EH (cell line): ENCODE results near the gene NPTN.

Source experiments
- DNase-seq: peaks from one replicate; pipeline ENCODE4 v3.0.0-alpha.2; 2015; ENCODE audit warnings: low read depth

NPTN gene

GRCh38 chr15:73631915-73632669 lies 1.1 kb downstream of the NPTN start:
- peak; percentile 85 for DNase-seq

- no peak for DNase-seq
These were observed 2.2 kb downstream of the NPTN start for GRCh38 chr15:73630921-73631362.

DNA sequence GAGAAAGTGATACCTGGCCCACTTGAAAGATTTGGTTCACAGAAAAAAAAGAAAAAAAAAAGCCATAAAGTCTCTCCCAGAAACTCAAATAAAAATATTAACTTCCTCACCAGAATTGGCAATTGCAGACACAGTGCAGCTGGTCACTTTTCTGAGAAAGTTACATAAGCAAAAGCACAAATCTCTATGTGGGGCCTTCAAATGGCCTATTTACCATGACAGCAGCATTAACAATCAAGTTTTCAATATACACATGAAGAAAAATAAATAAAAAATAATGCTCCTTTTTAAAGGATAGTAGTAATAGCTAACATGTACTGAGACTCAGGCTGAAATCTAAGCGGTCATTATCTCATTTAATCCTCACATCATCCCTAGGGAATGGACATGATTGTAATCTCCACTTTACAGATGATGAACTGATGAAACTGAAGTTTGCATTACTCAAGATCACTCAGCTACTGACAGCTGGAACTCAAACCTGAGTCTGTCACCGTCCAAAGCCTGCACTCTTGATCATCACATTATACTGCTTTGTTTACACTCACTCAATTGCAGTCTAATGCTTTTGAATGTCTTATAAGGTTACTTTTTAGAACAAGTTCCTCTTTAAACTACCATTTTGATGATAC lies 3.3 kb downstream of the NPTN start:
- DNase-seq = no peak

- no peak for DNase-seq
These were observed 4.0 kb downstream of the NPTN start for GRCh38 chr15:73628976-73629797.

DNA sequence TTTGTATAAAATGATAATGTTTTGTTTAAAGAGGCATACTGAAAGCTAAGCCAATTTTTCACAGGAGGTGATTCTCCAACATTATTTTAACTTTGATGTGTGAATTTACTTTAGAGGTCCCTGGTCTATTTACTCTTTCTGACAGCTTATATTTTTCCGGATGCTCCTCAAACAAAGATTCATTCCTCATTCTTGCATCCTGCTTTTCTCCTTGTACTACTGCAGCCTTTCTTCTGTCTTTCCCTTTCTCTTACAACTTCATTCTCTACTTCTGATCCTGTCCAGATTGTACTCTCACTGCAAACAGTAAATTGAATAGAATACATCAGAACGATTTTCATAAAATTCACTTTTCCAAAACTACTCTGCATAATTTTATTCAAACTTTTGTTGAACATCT lies 5.1 kb downstream of the NPTN start:
- no peak for DNase-seq

GRCh38 chr15:73626072-73626471 lies 7.1 kb downstream of the NPTN start:
- DNase-seq = no peak

GRCh38 chr15:73624530-73624929 lies 8.7 kb downstream of the NPTN start:
- DNase-seq = peak; percentile 18

GRCh38 chr15:73621286-73621826 lies 11.8 kb downstream of the NPTN start:
- no peak for DNase-seq

DNA sequence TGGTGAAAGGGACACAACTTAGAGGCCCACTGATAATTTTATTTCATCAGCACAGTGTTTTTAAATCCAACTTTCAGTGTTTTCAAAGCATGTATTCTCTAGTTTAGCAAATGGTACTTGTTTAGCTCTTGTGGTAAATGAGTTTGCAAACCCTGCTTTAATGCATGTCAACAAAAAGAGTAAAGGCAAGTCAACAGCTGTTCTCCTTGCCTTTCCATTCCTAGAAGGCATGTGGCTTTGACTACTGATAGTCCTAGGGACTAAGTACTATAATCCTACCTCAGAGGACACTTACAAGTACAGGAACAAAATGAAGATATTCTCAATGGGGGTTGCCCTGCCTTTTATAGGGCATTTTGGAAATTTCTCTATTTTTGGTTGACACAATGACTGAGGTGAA lies 13.1 kb downstream of the NPTN start:
- no peak for DNase-seq

DNA sequence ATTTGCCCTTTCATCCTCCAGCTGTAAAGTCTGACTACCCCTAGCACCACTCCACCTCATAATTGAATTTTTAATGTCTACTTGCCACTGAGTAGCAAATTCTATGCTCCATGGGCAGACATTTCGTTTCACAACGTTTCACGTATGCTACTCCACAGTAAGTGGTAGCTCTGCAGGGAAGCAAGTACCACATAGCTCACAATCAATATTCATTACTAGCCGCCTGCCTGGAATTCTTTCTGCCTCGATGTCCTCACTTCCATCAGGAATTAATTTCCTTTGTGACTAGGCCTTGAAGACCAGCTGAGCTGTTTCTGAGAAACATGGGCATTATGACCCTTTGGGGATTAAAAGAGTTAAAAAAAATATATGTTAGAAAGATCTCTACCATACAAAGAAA lies 15.3 kb downstream of the NPTN start:
- DNase-seq = no peak

DNA sequence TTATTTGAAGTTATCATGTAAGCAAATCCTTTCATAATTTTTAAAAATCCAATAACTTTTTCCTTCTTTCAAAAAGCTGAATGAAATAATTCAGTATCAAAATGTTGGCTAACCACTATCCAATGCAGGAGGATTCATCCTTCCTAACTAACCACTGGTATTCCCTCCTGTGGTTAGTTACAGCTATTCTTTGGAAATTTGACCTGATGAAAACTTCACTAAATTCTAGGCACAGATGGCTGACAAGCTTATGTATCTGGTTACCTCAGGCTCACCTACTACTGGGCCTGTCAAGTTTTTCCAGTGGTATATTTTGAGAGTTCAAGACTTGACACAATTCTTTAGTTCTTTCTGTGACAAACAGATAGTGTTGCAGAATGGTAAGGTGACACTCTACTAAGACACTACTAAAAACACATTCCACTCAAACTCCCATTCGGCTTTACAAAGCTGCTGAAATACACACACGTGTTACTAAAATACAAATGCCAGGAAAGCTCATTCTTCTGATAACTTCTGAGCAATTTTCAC lies 15.8 kb downstream of the NPTN start:
- peak; percentile 31 for DNase-seq

DNA sequence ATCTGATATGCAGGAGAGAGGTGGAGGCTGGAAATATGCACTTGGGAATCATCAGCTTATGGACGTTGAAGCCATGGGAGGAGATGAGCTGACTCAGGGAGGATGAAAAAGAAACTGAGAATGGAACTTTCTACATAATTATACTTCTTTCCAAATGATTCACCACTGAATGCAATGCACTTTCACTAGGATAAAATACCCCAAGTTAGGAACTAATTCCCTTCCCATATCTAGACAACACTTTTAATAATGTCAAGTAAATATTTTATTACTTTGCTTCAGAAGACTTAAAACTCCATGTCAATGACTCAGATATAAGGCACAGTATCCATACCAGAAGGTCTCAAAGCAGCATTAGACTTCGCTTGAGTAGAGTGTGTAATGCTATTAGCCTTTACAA lies 24.2 kb downstream of the NPTN start:
- DNase-seq = peak; percentile 88

DNA sequence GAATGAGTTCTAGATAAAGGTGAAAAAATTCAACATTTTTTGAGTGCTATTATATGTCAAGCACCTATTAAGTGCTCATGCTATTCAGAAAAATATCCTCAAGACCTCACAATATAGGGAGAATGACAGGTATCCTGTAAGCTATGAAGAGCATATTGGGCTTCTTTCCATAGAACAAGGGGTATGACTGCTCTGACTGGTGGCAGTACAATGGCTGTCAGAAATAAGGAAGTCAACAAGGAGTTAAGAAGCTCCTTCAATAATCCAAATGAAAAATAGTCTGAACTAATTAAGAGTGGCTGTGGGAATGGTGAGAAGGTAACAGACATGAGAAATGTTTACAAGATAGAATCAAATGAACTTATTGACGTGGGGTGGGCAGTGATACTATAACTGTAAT lies 24.7 kb downstream of the NPTN start:
- DNase-seq = no peak

DNA sequence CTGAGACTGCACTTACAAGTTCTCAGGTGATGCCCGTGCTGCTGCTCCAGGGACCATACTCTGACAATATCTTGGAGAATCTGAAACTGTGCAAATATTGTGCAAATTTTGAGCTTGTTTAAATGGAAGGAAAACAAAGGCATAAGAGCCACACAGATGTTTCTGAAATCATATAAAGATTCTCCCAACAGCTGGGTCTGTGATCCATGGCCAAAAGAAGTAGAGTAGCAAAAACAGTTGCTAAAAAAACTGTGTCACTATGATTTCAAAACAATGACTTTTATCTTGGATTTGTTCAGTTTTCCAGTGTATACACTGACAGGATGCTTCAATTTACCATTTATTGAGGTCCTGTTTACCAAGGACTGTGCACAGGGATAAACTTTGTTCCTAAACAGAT lies 25.3 kb downstream of the NPTN start:
- DNase-seq = no peak

DNA sequence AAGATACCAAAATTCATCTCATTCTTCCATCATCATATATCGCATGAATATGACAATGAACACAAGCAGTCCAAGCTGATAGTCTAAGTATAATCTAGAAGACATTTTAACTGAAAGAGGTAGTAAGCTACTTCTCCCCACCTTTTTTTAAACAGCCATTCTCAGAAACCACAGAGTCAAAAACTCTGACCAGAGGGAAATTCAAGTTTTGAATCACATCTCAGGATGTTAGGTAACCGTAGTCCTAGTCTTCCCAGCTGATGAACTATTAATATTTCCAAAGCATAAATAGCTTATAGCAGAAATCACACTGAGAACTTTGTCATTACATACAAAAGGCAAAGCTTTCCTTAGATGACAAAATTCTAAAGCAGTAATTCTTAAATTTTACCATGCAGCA lies 25.8 kb downstream of the NPTN start:
- no peak for DNase-seq

DNA sequence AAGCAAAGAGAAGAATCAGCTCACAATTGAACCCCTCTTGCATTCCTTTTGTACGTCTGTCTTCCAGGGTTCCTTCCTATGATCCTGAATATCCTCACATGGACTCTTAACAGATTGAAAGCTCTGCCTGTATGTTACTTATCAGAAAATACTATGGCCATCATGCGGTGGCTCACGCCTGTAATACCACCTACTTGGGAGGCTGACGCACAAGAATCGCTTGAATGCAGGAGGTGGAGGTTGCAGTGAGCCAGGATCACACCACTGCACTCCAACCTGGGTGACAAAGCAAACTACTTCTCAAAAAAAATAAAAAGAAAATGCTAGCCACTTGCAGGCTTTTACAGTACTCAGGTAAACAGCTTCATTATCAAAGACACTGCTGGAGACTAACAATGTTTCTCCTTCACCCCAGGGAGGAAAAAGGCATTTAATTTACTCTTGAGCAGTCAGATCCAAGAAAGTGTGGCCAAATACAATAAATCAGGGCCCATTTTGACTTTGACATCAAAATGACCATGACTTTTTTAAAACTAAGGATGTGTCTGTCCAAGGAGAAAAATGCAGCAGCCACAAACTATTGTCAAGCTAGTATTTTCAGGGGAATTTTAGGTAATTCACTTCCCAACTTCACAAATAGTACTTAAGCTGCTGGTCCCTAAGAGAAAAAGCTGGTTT lies 27.3 kb downstream of the NPTN start:
- no peak for DNase-seq

GRCh38 chr15:73604477-73604876 lies 28.7 kb downstream of the NPTN start:
- DNase-seq = no peak

- peak; percentile 25 for DNase-seq
These were observed 30.2 kb downstream of the NPTN start for GRCh38 chr15:73602992-73603391.

- DNase-seq = peak; percentile 22
These were observed 30.7 kb downstream of the NPTN start for GRCh38 chr15:73602446-73602843.

DNA sequence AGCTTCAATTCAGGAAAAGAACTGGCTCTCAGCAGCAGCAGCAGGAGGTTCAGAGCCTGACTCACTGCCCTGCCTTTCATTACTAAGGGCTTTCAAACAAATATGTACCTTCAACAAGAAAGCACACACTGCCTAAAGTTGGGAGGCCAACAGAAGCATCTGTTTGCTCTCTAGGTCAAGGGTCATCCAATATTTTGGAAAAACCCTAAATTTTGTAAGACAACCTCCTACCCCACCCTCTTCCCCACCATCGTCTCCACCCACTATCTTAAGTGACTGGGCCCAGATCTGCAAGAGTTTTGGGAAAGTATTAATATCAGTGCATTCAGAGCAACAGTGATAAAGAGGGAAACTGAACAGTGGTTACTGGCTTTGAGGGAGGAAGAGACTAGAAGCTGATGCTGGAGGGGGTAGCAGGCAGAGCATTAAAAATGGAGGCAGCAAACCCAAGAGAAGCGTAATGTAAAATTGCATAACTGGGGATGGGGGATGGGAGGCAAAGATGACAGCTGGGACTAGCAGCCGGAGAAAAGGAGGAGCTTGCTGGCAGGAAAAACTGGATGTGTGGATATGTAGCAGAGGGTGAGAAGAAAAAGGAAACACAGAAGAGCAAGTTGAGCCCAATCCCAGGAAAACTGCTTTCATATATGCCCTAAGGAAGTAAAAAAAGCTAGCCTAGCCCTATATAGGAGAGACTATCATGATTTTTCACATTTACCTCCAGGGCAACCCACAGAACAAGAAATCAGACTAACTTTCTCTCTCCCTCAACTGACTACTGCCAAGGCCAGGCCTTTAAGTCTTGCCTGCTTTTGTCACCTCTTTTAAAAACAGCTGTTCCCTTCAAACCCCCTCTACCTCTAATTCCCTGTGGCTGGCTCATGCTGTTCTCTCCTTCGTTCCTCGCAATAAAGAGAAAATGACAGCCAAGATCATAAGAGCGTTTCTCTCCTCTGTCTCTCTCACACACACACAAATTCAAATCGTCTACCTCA lies 31.4 kb downstream of the NPTN start:
- DNase-seq = peak; percentile 76
